Choroid plexus epithelial cell (primary cell): ENCODE data around the gene NFATC1.

Experiments used
- DNase-seq: peaks from one replicate; pipeline ENCODE4 v3.0.0-alpha.2; 2010; ENCODE audit warnings: low read depth
- H3K4me3 ChIP-seq: 2 replicates; pipeline ENCODE4 v1.5.1; 2011; ENCODE audit warnings: low read depth, mild to moderate bottlenecking, control low read depth, low read length, moderate library complexity
- CTCF ChIP-seq: conservative IDR thresholded peaks from 2 replicates; pipeline ENCODE4 v1.5.1; 2011; ENCODE audit warnings: low read depth, mild to moderate bottlenecking, control low read depth, inconsistent platforms, low read length, moderate library complexity

Gene NFATC1

GRCh38 chr18:79448621-79449020 lies 52.9 kb downstream of the NFATC1 start:
- no peak overlapping the region for H3K4me3 ChIP-seq
- no peak for TF ChIP-seq CTCF
- DNase-seq: no peak

GRCh38 chr18:79449551-79450288 lies 54.0 kb downstream of the NFATC1 start:
- no peak for TF ChIP-seq CTCF
- H3K4me3 ChIP-seq: no peak overlapping the region
- no peak for DNase-seq

GRCh38 chr18:79450289-79451080 lies 54.8 kb downstream of the NFATC1 start:
- no peak for TF ChIP-seq CTCF
- no peak for DNase-seq
- H3K4me3 ChIP-seq: no peak overlapping the region

- H3K4me3 ChIP-seq: no peak overlapping the region
- peak; percentile 40 for TF ChIP-seq CTCF
- DNase-seq: peak; percentile 12
These were observed 55.8 kb downstream of the NFATC1 start for GRCh38 chr18:79451237-79452125.

GRCh38 chr18:79452190-79452990 lies 56.7 kb downstream of the NFATC1 start:
- TF ChIP-seq CTCF: no peak
- DNase-seq: no peak
- no peak overlapping the region for H3K4me3 ChIP-seq

- no peak for DNase-seq
- H3K4me3 ChIP-seq: no peak overlapping the region
- TF ChIP-seq CTCF: no peak
These were observed 57.4 kb downstream of the NFATC1 start for GRCh38 chr18:79452991-79453645.
